HG02678 (cell line): ENCODE measurements around the gene CD160.

Source experiments
- ATAC-seq: cut with Tn5 transposase; IDR thresholded peaks from one replicate; pipeline ENCODE4 v1.9.1; 2021; ENCODE audit warnings: mild to moderate bottlenecking, moderate library complexity; ENCODE audit not compliant: unreplicated experiment

CD160 gene

DNA sequence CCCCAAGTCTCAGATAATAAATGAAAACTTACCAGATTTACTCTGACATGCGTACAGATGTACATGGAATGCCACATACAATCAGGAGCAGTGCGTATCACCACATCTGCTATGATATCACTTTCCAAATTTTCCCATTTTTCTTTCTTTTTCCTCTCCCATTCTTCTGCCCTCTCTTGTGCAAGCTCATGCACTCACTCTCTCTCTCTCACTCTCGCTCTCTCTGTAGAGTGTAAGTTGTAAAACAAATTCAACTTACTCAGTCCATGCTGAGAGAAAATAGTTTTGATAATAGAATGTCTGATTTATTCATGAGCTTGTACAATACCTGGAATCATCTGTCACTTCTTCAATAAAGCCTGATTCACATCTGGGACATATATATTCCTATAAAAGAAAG is 69.3 kb downstream of the CD160 start:
- no peak for ATAC-seq
